Spleen (tissue), 7 donors: ENCODE results near the gene TP73.

Experiments used
- CTCF ChIP-seq, 11 experiments: fragments of 200-600 bp in 7 of 11; fragments of 450-650 bp in 4 of 11; sonication (generic) in 4 of 11; IDR thresholded peaks in 8 of 11; conservative IDR thresholded peaks in 3 of 11; 1 replicate in 7 of 11; 2 replicates in 4 of 11; pipeline versions ENCODE4 v1.4.0 to v1.8.0; 2016 to 2021; ENCODE audit warnings: antibody characterized with exemption in 11 of 11, inconsistent platforms in 4 of 11, mild to moderate bottlenecking in 1 of 11
- POLR2A ChIP-seq, 3 donors: fragments of 450-650 bp; IDR thresholded peaks; one replicate each; pipeline ENCODE4 v1.5.1; 2017; ENCODE audit warnings: antibody characterized with exemption in 3 of 3, mild to moderate bottlenecking in 1 of 3
- donor health status: DM: no; HTN: no; CAD: no; lungs with moderate emphysema.
- donor health status: DM: no; HTN: no; CAD: no.
- donor health status: DM: no; HTN: no; CAD: no.

GRCh38 chr1:3633344-3634058, 18.8 kb upstream of the TP73 start:
- TF ChIP-seq CTCF (IDR thresholded peaks at IDR 0.05 in 8 of 11, conservative IDR thresholded peaks at IDR 0.05 in 3 of 11) = no peak
- TF ChIP-seq POLR2A (IDR thresholded peaks at IDR 0.05) = no peak
